Esophagus mucosa (tissue), 1 donor: ENCODE data around the gene UNC50. TPM values are rescaled to one million over a fixed set of nuclear protein-coding genes. Genes with fewer than 3 reads are reported as not detected.

Experiments used
- ATAC-seq: fragments of 200-7000 bp; cut with Tn5 transposase; one replicate; pipeline ENCODE4 v1.9.1; 2020
- total RNA-seq: library from RNA; stranded (reverse); gene quantifications from one replicate; pipeline ENCODE4 v1.2.4, GENCODE V29; 2023
- donor health status: DM: yes; HTN: yes; CAD: no.

Gene UNC50, protein sequence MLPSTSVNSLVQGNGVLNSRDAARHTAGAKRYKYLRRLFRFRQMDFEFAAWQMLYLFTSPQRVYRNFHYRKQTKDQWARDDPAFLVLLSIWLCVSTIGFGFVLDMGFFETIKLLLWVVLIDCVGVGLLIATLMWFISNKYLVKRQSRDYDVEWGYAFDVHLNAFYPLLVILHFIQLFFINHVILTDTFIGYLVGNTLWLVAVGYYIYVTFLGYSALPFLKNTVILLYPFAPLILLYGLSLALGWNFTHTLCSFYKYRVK
- 22.6 TPM for total RNA-seq

DNA sequence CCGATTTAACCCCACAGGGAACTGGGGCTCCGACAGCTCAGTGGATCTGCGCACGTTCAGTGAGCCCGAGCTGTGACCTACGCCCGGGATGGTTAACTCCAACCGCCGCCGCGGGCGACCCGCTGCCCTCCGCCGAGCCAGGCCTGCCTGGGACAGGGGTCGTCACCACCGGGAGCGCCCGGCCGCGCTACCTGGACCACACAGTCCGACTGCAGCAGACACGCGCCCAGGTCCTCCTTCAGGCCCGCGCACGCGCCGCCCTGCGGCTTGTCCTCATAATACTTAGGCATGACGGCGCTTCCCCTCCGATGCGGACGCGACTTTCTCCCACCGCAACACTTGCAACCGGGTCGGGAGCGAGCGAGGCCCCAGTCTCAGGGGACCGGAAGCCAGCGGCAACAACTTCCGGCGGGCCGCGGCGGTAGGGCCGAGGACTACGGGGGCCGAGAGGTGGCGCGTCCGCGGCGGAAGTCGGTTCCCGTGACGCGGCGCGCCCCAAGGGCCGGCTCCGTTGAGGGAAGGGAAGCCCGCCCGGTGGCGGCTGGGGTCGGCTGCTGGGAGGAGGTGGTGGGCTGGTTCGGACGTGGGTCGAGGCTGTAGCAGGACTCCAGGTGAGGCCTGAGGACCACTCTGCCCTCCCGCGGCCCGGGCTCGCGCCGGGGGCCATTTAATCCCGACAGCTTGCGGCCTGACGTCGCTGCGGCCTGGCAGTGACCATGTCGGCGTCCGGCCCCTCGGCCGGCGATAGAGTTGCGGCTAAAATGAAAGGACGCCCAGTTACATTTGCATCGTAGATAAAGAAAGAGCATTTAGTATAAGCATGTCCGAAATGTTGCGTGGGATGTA is at the start of gene UNC50, which contains the start of gene COA5:
Gene UNC50 (plus strand): TSS at position 474 of the 846 bp plus-strand sequence. CDS start 1,171 bp downstream, outside the sequence.
Gene COA5 (minus strand): TSS at position 397 of the 846 bp plus-strand sequence. CDS start 107 bp downstream, at position 290.
- ATAC-seq = peak; percentile 96

DNA sequence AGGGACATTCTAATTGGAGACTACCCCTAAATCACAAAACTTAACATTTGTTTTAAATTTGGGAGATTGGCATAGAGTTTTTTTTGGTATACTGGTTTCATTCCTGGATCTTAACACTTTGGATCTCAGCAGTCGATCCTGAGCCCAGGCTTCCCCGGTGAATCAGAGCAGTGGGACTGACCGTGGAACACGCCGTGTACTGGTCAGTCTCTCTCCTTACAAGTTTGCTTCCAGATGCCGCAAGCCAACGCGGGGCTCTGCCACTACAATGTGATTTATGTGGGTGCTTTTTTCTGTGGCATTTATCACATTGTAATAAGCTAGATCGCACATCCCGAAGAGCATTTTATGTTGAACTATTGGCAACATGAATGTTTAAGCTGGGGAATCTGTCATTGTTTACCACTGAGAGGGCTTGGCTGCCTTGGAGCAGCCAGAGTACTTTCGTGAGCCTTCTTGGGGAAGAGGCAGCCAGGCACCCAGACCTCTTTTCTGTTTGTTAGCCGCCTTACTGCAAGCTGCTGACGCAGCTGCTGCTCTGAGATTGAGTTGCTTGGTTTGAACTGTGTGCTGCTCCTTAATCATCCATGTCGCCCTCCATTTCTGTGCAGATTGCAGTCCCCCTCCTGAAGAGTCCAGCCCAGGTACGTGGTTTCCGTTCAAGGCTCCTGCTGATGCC is 49.4 kb upstream of the UNC50 start:
- no peak for ATAC-seq

DNA sequence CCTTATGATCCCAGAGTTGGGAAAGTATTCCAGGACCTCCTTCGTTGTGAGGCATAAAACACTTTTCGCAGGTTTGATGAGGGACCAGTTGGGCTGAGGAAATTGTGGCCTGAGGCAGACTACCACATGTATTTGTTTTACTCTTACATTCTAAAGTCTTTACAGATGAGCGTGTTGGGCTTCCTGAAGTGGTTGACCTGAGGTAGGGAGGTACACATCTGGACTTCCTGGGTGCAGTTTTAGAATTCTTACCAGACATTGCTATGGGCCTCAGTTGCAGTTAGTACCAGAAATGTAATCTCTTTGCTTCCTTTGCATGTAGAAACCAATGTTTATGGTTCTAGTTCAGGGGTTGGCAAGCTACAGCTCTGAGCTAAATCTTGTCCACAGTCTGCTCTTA is 48.8 kb upstream of the UNC50 start:
- no peak for ATAC-seq

DNA sequence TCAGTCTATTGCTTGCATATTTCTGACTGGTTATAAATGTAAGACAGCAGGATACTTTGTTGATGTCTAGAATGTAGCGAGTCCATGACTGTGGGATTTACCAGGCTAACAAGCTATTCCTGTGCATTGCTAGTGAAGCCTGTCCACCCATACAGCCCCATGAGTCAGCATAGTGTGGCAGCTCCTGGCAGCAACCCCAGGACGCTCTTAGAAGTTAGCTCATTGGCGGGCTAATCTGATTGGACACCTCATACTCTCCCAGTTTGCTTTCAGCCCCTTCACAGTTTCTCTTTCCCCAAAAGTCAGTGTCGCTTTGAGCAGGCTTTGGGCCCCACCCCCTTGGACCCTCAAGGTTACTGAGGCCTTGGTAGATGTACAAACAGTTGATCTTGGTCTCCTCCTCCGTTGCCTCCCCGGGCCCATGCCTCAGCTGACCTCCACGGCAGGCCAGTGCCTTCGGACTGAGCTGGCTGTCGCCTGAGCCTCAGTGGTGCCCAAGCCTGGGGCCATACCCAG is 48.1 kb upstream of the UNC50 start:
- peak; percentile 95 for ATAC-seq

DNA sequence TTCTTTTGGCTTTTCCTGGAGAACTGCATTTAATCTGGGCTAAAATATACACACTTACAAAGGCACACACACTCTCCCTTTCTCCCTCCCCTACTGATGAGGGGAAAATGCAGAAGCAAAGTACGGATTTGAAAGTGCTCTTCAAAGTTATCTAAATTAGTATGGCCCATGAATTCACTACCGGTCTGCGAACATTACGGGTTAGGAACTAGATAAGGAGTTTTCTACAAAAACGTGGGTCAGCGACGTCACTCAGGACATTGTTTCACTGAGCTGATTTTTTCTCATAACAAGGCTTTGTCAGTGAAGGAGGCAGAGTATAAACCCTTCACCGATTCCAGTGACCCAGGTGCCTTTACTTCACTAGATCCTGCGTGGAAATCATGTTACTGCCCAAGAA is 47.4 kb upstream of the UNC50 start:
- ATAC-seq = no peak

GRCh38 chr2:98561902-98562695 is 46.3 kb upstream of the UNC50 start:
- ATAC-seq = no peak

GRCh38 chr2:98563394-98563793 is 45.0 kb upstream of the UNC50 start:
- no peak for ATAC-seq

DNA sequence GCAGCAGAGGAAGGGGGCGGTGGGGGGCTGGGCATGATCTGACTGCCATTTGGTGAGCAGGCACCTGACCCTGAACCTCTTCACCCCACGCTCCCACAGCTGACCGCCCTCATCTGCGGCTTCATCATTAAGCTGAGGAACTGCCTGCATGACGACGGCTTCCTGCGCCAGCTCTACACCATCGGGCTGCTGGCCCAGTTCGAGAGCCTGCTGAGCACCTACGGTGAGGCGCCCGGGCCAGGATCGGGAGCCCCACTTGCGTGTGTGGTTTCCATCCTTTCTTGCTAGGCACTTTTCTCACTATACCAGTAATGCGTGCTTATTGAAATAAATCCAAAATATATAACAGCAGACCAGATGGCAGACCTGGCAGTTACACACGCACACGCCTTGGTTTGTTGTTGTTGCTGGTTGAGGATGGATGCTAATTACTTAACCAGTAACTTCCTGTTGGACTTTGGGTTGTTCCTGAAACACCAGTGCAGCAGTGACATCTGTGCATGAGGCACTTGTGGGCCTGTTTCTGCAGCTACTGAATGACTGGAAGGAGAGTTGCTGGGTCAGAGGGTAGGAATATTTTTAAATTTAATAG is 43.8 kb upstream of the UNC50 start:
- no peak for ATAC-seq

DNA sequence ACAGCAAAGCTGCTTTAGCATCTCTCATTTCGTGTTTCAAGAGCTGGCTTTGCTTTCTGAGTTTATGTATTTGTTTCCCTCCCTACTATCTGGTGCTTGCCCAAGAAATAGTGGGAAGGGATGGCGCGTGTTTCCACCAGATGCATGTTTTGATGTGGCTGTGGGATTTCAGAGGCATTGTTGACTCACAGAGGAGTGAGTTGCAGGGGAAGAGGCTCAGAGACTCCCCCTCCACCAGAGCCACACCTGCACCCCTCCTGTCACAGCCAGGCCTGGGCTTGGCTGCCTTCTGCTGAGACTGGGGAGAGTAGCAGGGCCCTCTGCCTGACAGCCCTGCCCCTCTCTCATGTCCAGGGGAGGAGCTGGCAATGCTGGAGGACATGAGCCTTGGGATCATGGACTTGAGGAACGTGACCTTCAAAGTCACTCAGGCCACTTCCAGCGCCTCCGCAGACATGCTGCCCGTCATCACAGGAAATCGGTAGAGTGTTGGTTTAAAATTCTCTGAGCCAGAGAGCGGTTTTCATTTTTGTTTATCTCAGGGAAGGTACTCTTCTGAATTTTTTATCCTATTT is 43.0 kb upstream of the UNC50 start:
- no peak for ATAC-seq

DNA sequence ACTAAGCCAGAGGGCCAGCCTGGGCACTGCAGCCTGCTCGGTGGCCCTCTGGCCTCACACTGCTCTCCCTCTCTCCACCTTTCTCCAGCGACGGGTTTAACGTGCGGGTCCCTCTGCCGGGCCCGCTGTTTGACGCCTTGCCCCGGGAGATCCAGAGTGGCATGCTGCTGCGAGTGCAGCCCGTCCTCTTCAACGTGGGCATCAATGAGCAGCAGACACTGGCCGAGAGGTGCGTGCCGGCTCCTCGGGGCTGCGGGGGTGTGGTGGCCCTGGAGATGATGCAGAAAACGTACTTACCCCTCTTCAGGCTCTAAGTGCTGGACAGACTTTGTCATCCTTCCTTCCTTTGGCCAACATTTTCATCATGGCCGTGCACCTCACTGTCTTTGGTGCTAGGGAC is 42.4 kb upstream of the UNC50 start:
- ATAC-seq = no peak

DNA sequence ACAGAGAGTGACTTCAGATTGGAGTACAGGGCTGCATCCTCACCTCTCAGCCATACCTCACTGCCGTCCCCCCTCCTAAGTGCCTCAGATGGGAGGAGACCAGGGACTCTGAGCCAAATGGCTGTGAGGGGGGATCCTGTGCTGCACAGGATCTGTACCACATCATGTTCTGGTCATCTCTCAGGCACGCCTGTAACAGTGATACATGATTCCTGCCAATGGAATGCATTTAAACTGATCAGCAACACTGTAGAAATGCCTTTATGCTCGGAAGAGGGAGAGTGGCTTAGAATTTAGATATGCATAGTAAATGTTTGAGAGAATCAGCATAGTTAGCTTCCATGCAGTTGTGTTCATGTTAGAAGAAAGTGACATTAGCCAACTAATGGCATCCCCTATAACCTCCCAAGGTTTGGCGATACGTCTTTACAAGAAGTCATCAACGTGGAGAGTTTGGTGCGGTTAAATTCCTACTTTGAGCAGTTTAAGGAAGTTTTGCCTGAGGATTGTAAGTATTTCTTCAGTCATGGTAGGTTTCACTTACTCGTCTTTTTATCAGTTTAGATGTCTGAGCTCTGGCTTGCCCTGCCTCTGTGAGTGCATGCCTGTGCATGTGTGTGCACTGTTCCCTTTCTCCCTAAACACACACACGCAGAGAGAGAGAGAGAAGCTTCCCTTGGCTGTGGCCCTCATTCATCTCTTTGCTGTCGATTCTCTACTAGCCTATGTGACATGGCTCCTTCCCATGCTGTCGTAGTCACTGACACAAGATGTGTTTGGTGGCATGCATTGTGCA is 40.0 kb upstream of the UNC50 start:
- peak; percentile 34 for ATAC-seq

DNA sequence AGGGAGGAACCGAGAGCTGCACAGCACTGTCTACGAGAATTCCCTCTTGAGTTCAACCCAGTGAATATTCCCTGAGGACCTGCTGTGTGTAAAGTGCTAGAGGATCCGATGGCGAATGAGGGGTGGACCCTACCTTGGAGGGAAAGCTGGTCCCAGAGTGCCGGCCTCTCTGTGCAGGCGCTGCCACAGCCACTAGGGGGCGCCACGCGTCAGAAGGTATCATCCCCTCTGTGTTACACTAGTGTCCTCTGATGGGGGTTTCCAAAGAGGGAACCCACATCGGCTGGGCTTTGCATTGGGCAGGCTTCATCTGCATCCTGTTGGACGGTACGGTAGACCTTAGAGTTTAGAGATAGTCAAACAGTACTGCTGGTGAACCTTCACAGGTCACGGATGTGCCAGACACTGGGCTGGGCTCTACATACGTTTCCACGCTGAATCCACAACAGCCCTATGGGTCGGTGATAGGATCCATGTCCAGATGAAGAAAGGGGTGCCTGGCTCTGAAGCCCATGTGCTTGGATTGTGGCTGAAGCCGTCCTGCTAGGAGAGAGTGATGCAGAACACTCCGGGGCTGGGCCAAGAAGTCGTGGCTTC is 39.1 kb upstream of the UNC50 start:
- peak; percentile 21 for ATAC-seq

- no peak for ATAC-seq
Observed at GRCh38 chr2:98569915-98570314, 38.5 kb upstream of the UNC50 start.

GRCh38 chr2:98570356-98570755 is 38.0 kb upstream of the UNC50 start:
- ATAC-seq = no peak

- ATAC-seq = no peak
Observed at GRCh38 chr2:98571121-98571701, 37.2 kb upstream of the UNC50 start.

DNA sequence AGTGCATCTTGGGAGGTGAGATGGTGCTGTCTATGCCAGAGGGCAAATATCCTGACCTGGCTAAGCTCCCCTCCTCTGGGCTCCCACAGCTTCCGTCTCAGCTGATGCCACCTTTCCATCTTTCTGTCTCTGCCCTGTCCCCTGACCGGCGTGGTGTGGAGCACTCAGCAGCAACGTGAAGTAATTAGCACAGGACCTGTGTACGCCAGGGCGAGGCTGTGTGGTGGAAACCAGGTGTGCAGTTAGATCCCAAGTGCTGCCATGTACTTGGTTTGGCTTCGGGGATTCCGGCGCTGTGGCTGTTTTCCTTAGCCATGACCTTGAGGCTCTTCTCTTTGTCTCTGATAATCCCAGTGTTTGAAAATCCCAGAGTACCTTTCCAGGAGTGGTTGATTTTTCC is 36.6 kb upstream of the UNC50 start:
- ATAC-seq = no peak

DNA sequence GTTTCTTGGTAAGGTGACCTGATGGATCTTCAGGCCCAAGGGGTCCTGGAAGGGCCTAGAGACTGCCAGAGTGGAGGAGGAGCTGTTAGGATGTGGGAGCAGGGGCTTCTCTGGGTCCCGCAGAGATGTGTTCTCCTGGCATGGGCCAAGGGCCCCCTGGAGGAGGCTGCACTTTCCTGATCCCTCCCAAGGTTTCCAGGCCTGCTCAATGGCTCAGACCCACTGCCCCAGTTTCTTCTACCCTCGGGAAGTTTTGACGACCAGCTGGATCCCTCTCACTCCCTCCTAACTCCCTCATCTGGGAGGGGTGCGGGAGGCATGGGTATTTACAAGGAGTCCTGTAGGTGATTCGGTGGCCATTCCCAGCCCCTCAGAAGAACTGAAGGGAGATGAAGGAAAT is 36.2 kb upstream of the UNC50 start:
- no peak for ATAC-seq

GRCh38 chr2:98572676-98573075 is 35.7 kb upstream of the UNC50 start:
- ATAC-seq = no peak

DNA sequence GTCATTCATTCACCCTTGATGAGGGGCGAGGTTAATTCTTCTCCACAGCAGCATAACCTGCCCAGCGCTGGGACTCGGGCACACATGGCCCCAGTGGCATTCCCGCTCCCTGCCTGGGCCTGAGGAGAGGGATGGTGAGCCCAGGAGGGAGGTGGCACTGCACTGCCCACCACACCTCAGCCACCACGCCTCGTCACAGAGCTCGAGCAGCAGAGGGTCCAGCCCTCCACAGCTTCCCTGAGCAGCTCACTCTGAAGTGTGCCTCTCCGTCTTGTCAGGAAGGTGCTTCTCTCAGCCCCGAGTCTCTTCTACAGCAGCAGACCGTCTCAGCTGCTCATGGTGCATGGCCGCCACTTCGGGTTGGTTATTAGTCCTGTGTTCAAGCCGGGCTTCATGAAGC is 35.0 kb upstream of the UNC50 start:
- ATAC-seq = no peak
